Cardiac muscle cell (in vitro differentiated cells and primary cell): ENCODE data around the gene ILDR2. TPM values are rescaled to one million over a fixed set of nuclear protein-coding genes. Genes with fewer than 3 reads are reported as not detected.

Experiments used
- DNase-seq, 2 donors: peaks; one replicate each; pipeline versions ENCODE4 v3.0.0 to v3.0.0-alpha.2; 2010 to 2017; ENCODE audit warnings: low read depth in 1 of 2, low spot score in 1 of 2
- H3K27ac ChIP-seq: fragments of 200-600 bp; sonication (generic); 2 replicates; pipeline ENCODE4 v1.5.1; 2016
- H3K27me3 ChIP-seq: fragments of 200-600 bp; sonication (generic); 2 replicates; pipeline ENCODE4 v1.6.0; 2016; ENCODE audit warnings: control low read depth
- H3K36me3 ChIP-seq: fragments of 200-600 bp; sonication (generic); 2 replicates; pipeline ENCODE4 v1.5.1; 2016; ENCODE audit warnings: control low read depth
- H3K4me1 ChIP-seq: fragments of 200-600 bp; sonication (generic); 2 replicates; pipeline ENCODE4 v1.8.1; 2017; ENCODE audit warnings: low read depth, mild to moderate bottlenecking, mixed run types
- H3K4me3 ChIP-seq: fragments of 200-600 bp; sonication (generic); 2 replicates; pipeline ENCODE4 v1.5.1; 2016; ENCODE audit warnings: mild to moderate bottlenecking
- H3K9me3 ChIP-seq: fragments of 200-600 bp; sonication (generic); 2 replicates; pipeline ENCODE4 v1.5.1; 2017; ENCODE audit warnings: low read depth, mild to moderate bottlenecking, control low read depth
- polyA plus RNA-seq: library from polyadenylated mRNA; unstranded; fragments of >200 nt; fragmentation: Nextera tagmentation; extraction: Ambion mirVana; gene quantifications from 2 replicates; pipeline ENCODE4 v1.2.1, GENCODE V29; 2016
- total RNA-seq: library from RNA; depleted of rRNA; stranded (reverse); fragments of >200 nt; gene quantifications from 2 replicates; pipeline ENCODE4 v1.2.3, GENCODE V29; 2016
- TF ChIP-seq, protein P1 (sequence below): IDR thresholded peaks from 2 replicates; pipeline ENCODE4 v1.5.1; 2012; ENCODE audit warnings: low read depth, mild to moderate bottlenecking, low read length

Gene ILDR2
- total and polyA plus RNA-seq, 2 experiments from 2014 or later: 3.3 to 12.3 TPM

DNA sequence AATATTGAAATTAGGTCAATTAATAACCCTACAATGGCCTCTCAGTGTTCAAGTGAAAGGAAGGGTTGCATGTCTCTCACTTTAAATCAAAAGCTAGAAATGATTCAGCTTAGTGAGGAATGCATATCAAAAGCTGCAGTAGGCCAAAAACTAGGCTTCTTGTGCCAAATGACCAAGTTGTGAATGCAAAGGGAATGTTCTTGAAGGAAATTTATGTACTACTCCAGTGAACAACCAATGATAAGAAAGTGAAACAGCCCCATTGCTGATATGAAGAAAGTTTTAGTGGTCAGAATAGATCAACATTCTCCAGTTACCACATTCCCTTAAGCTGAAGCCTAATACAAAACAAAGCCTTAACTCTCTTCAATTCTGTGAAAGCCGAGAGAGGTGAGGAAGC is 23.7 kb upstream of the ILDR2 start:
- no peaks in the 10 kb centered on the region for H3K27me3 ChIP-seq
- TF ChIP-seq, protein P1, sequence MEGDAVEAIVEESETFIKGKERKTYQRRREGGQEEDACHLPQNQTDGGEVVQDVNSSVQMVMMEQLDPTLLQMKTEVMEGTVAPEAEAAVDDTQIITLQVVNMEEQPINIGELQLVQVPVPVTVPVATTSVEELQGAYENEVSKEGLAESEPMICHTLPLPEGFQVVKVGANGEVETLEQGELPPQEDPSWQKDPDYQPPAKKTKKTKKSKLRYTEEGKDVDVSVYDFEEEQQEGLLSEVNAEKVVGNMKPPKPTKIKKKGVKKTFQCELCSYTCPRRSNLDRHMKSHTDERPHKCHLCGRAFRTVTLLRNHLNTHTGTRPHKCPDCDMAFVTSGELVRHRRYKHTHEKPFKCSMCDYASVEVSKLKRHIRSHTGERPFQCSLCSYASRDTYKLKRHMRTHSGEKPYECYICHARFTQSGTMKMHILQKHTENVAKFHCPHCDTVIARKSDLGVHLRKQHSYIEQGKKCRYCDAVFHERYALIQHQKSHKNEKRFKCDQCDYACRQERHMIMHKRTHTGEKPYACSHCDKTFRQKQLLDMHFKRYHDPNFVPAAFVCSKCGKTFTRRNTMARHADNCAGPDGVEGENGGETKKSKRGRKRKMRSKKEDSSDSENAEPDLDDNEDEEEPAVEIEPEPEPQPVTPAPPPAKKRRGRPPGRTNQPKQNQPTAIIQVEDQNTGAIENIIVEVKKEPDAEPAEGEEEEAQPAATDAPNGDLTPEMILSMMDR: no peak
- no peaks in the 10 kb centered on the region for H3K9me3 ChIP-seq
- peaks cover 2% of the 10 kb centered on the region for H3K4me1 ChIP-seq
- no peak overlapping the region for H3K27ac ChIP-seq
- peak in 1 of 2 donors; percentile 42 for DNase-seq
- no peaks in the 10 kb centered on the region for H3K36me3 ChIP-seq
- no peak overlapping the region for H3K4me3 ChIP-seq

DNA sequence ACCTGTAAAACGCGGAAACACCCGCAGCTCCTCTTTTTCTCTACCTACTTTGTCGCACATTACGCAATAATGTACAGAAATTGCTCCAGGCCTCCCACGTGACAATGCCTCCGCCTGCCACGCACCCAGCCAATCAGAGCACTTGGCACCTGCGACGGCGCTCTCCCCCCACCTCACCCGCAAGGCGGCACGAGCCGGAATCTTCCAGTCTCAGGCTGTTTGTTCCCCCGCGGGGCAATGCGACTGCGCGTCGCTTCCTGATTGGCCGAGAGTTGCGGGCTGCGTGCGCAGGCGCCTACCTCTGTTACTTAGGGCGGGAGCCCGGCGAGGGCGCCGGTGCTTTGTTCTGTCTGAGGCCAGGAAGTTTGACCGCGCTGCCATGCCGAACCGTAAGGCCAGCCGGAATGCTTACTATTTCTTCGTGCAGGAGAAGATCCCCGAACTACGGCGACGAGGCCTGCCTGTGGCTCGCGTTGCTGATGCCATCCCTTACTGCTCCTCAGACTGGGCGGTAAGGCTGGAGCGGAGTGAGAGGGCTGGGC is 13.7 kb upstream of the ILDR2 start, which contains the start of gene MAEL:
TSS of gene MAEL (plus strand) at position 307 of the 542 bp plus-strand sequence. CDS start at position 380, 73 bp downstream.
- Histone ChIP-seq H3K27ac (no peak within 1 kb of the TSS), H3K4me1 (peaks cover 12% of the 10 kb centered on the region), H3K27me3 (peaks cover 2% of the 10 kb centered on the region), H3K4me3 (no peak within 1 kb of the TSS), H3K36me3 (no peaks in the 10 kb centered on the region), H3K9me3 (no peaks in the 10 kb centered on the region)
- no peak for DNase-seq
- TF ChIP-seq, protein P1: no peak

DNA sequence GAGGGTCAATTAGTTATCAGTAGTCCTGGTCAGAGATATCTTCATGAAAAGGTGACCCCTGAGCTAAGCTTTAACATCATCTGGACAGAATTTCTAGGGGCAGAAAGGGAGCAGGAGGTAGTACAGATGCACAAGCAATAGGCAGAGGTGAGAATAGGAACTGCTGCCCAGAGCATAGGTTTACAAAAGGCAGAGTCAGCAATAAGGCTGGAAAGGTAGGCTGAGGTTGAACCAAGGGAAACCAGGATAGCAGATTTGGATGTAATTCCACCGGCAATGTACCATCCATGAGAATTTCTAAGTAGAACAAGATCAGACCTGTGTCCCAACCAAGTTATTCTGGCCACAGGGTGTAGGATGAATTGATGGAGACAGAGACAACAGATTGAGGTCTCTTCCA is 6.2 kb upstream of the ILDR2 start:
- Histone ChIP-seq H3K9me3 (no peaks in the 10 kb centered on the region), H3K36me3 (no peaks in the 10 kb centered on the region), H3K4me1 (no peaks in the 10 kb centered on the region), H3K27ac (no peak overlapping the region), H3K4me3 (no peak overlapping the region), H3K27me3 (peaks cover 58% of the 10 kb centered on the region)
- TF ChIP-seq, protein P1: no peak
- no peak for DNase-seq

DNA sequence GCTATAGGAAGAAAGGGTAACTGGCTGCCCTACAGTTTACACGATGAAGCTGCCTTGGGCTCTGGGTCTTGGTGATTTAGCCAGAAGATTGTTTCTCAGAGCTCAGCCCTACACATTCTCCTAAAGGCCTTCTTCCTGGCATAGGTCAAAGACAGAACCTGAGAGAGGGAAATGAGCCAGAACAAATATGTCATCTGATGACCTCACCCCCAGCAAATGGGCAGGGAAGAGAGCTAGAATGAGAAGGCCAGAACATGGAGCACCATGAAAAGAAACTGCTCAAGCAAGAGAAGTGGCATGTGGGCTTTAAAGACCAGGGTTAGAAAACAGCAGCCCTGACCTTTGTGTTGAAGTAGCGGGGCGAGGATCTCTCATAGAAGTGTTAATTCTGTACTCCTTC is 5.5 kb upstream of the ILDR2 start:
- TF ChIP-seq, protein P1: no peak
- no peak overlapping the region for H3K27ac ChIP-seq
- H3K27me3 ChIP-seq: peaks cover 66% of the 10 kb centered on the region

DNA sequence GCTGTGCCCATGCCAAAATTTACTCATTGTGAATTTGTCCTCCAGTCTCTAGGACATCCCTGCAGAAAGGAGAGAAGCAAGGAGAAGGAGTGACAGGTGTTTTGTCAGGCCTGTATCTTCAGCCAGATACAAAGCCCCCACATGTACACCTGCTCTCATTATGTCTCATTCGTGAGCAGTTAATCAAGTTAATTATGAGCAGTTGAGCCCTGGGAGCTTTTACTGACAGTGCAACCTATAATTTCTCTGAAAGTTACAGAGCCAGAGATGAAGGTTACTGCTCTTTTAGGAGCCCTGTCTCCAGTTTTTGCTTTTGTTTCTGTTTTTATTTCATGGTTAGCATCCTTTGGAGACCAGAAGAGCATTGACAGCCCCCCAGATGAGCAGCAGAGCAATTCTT is 5.0 kb upstream of the ILDR2 start:
- H3K9me3 ChIP-seq: no peaks in the 10 kb centered on the region
- H3K27ac ChIP-seq: no peak overlapping the region
- no peak for DNase-seq
- TF ChIP-seq, protein P1: no peak
- H3K4me3 ChIP-seq: no peak overlapping the region
- H3K27me3 ChIP-seq: peaks cover 67% of the 10 kb centered on the region
- H3K4me1 ChIP-seq: no peaks in the 10 kb centered on the region
- H3K36me3 ChIP-seq: no peaks in the 10 kb centered on the region

More for the DNA sequence above, 5.5 kb upstream of the ILDR2 start:
- no peak for DNase-seq
- Histone ChIP-seq H3K4me3 (no peak overlapping the region), H3K36me3 (no peaks in the 10 kb centered on the region), H3K9me3 (no peaks in the 10 kb centered on the region), H3K4me1 (no peaks in the 10 kb centered on the region)
